H1 (cell line): Measurements from ENCODE around the gene MARK1. TPM values are rescaled to one million over a fixed set of nuclear protein-coding genes. Genes with fewer than 3 reads are reported as not detected.

ENCODE experiments used
- CTCF ChIA-PET: fragments of 300-600 bp; sonication (Branson Sonifier 250); formaldehyde crosslinking; loops from one replicate; lab custom pipeline; 2021; ENCODE audit not compliant: partially characterized antibody; lab: Charles Lee
- POLR2A ChIA-PET: fragments of 300-600 bp; sonication (Branson Sonifier 250); formaldehyde crosslinking; loops from one replicate; lab custom pipeline; 2021; ENCODE audit warnings: inconsistent platforms; ENCODE audit not compliant: partially characterized antibody; lab: Charles Lee
- DNase-seq, 2 experiments: peaks; one replicate each; pipeline versions ENCODE4 v3.0.0 to v3.0.0-alpha.2; 2010 to 2022; ENCODE audit warnings: low spot score in 2 of 2, low read depth in 1 of 2, mixed read lengths in 1 of 2
- FAIRE-seq: peaks from 2 replicates; lab custom pipeline; 2011; peaks lifted over from hg19 to GRCh38; lab: Jason Lieb, UNC
- H2AFZ ChIP-seq: 2 replicates; pipeline ENCODE4 v1.8.1; 2012; ENCODE audit warnings: low read length, inconsistent platforms
- H2AK5ac ChIP-seq: 2 replicates; pipeline ENCODE4 v1.6.1; 2013; ENCODE audit warnings: low read depth, low read length
- H2BK120ac ChIP-seq: replicated peaks from 2 replicates; pipeline ENCODE3; 2013; ENCODE audit warnings: low read depth, low read length, inconsistent platforms
- H2BK12ac ChIP-seq: 2 replicates; pipeline ENCODE4 v1.6.1; 2013; ENCODE audit warnings: low read depth, low read length
- H2BK15ac ChIP-seq: 2 replicates; pipeline ENCODE4 v1.6.1; 2013; ENCODE audit warnings: low read length
- H2BK20ac ChIP-seq: 2 replicates; pipeline ENCODE4 v1.6.1; 2013; ENCODE audit warnings: low read length
- H2BK5ac ChIP-seq: 2 replicates; pipeline ENCODE4 v1.6.1; 2013; ENCODE audit warnings: low read depth, low read length
- H3K14ac ChIP-seq: 2 replicates; pipeline ENCODE4 v1.6.1; 2013; ENCODE audit warnings: inconsistent platforms; ENCODE audit not compliant: insufficient read length
- H3K18ac ChIP-seq: 2 replicates; pipeline ENCODE4 v1.6.1; 2013; ENCODE audit warnings: low read length; ENCODE audit errors: extremely low read depth
- H3K23ac ChIP-seq: 2 replicates; pipeline ENCODE4 v1.6.1; 2013; ENCODE audit warnings: inconsistent platforms; ENCODE audit not compliant: insufficient read length
- H3K23me2 ChIP-seq: 2 replicates; pipeline ENCODE4 v1.6.1; 2013; ENCODE audit warnings: low read depth, low read length
- H3K27ac ChIP-seq: 2 replicates; pipeline ENCODE4 v1.6.1; 2011; ENCODE audit warnings: low read depth, low read length, inconsistent platforms
- H3K27me3 ChIP-seq, 4 experiments: replicated peaks in 1 of 4; 1 replicate in 1 of 4; 2 replicates in 3 of 4; pipeline versions ENCODE4 v1.6.1 to v1.8.1; 2011 to 2013; ENCODE audit warnings: low read length in 3 of 4, mild to moderate bottlenecking in 3 of 4, inconsistent platforms in 2 of 4, mixed read lengths in 2 of 4, moderate library complexity in 1 of 4; ENCODE audit not compliant: control insufficient read depth in 3 of 4, insufficient read depth in 3 of 4; ENCODE audit errors: extremely low read depth in 1 of 4
- H3K36me3 ChIP-seq, 4 experiments: 2 replicates each; pipeline versions ENCODE4 v1.6.1 to v1.8.1; 2011 to 2013; ENCODE audit warnings: mild to moderate bottlenecking in 4 of 4, low read length in 3 of 4, moderate library complexity in 2 of 4, control low read depth in 1 of 4, inconsistent platforms in 1 of 4; ENCODE audit not compliant: insufficient read depth in 4 of 4, control insufficient read depth in 2 of 4
- H3K4ac ChIP-seq: replicated peaks from 2 replicates; pipeline ENCODE3; 2013; ENCODE audit warnings: low read length, low read depth, mixed read lengths, inconsistent platforms; ENCODE audit not compliant: insufficient read length
- H3K4me1 ChIP-seq, 4 experiments: replicated peaks in 1 of 4; 1 replicate in 1 of 4; 2 replicates in 3 of 4; pipeline versions ENCODE4 v1.6.1 to v1.8.1; 2011 to 2013; ENCODE audit warnings: low read length in 3 of 4, inconsistent platforms in 2 of 4, mixed read lengths in 1 of 4; ENCODE audit not compliant: insufficient read depth in 4 of 4, control insufficient read depth in 3 of 4
- H3K4me2 ChIP-seq, 2 experiments: 2 replicates each; pipeline versions ENCODE4 v1.6.1 to v1.8.1; 2011 to 2013; ENCODE audit warnings: low read depth in 2 of 2, low read length in 2 of 2, control low read depth in 1 of 2, inconsistent platforms in 1 of 2, mild to moderate bottlenecking in 1 of 2; ENCODE audit not compliant: insufficient read depth in 1 of 2
- H3K4me3 ChIP-seq, 4 experiments: fragments of 200-600, 300-600 bp in 1 of 4; sonication (generic), shearing (Covaris generic), sonication (Bioruptor Twin) in 1 of 4; 2 replicates each; pipeline versions ENCODE4 v1.5.1 to v1.8.1; 2011 to 2016; ENCODE audit warnings: low read length in 4 of 4, low read depth in 3 of 4, control low read depth in 2 of 4, inconsistent platforms in 2 of 4, mild to moderate bottlenecking in 2 of 4, mixed read lengths in 1 of 4, moderate library complexity in 1 of 4; ENCODE audit not compliant: insufficient read depth in 2 of 4; ENCODE audit errors: extremely low read depth in 1 of 4
- H3K56ac ChIP-seq: replicated peaks from 2 replicates; pipeline ENCODE3; 2013; ENCODE audit warnings: low read depth, mild to moderate bottlenecking, mixed read lengths, low read length, inconsistent platforms; ENCODE audit not compliant: insufficient read length
- H3K79me1 ChIP-seq: 2 replicates; pipeline ENCODE4 v1.6.1; 2013; ENCODE audit warnings: low read depth, low read length, control low read depth
- H3K79me2 ChIP-seq, 2 experiments: 2 replicates each; pipeline versions ENCODE4 v1.6.1 to v1.8.1; 2012 to 2013; ENCODE audit warnings: low read length in 2 of 2, mild to moderate bottlenecking in 2 of 2, inconsistent platforms in 1 of 2; ENCODE audit not compliant: insufficient read depth in 2 of 2, control insufficient read depth in 1 of 2
- H3K9ac ChIP-seq, 4 experiments: replicated peaks in 1 of 4; 1 replicate in 1 of 4; 2 replicates in 3 of 4; pipeline versions ENCODE4 v1.6.1 to v1.8.1; 2011 to 2013; ENCODE audit warnings: low read depth in 3 of 4, low read length in 3 of 4, control low read depth in 2 of 4, mild to moderate bottlenecking in 2 of 4, moderate library complexity in 2 of 4, inconsistent platforms in 1 of 4; ENCODE audit errors: extremely low read depth in 1 of 4
- H3K9me3 ChIP-seq, 2 experiments: 2 replicates each; pipeline versions ENCODE4 v1.6.1 to v1.8.1; 2012 to 2013; ENCODE audit warnings: mild to moderate bottlenecking in 2 of 2, moderate library complexity in 2 of 2, control low read depth in 1 of 2, inconsistent platforms in 1 of 2, low read depth in 1 of 2, low read length in 1 of 2, mixed read lengths in 1 of 2; ENCODE audit not compliant: insufficient read depth in 2 of 2
- H4K20me1 ChIP-seq, 2 experiments: replicated peaks in 1 of 2; 2 replicates each; pipeline versions ENCODE3 to v1.8.1; 2011 to 2013; ENCODE audit warnings: inconsistent platforms in 2 of 2, low read length in 2 of 2, mild to moderate bottlenecking in 1 of 2; ENCODE audit not compliant: insufficient read depth in 2 of 2, control insufficient read depth in 1 of 2
- H4K5ac ChIP-seq: 2 replicates; pipeline ENCODE4 v1.6.1; 2013; ENCODE audit warnings: low read length, low read depth, mixed read lengths, inconsistent platforms; ENCODE audit not compliant: insufficient read length
- H4K8ac ChIP-seq: 2 replicates; pipeline ENCODE4 v1.8.0; 2013; ENCODE audit warnings: mild to moderate bottlenecking, moderate library complexity, low read length, inconsistent platforms; ENCODE audit not compliant: insufficient read depth; ENCODE audit errors: extremely low read depth
- H4K91ac ChIP-seq: replicated peaks from 2 replicates; pipeline ENCODE3; 2013; ENCODE audit warnings: low read length, mixed read lengths, inconsistent platforms; ENCODE audit not compliant: insufficient read length
- CEBPB ChIP-seq: IDR thresholded peaks from 2 replicates; pipeline ENCODE4 v1.6.1; 2012; ENCODE audit warnings: low read depth, low read length
- WGBS, 2 experiments: shearing (Covaris generic) in 1 of 2; methylation state at CpG; one replicate each; pipeline versions ENCODE4 v1.1.6 to v1.1.7; 2013 to 2015; ENCODE audit warnings: low lambda C conversion rate in 2 of 2, mixed read lengths in 2 of 2, inconsistent platforms in 1 of 2, low coverage in 1 of 2, missing lambda C conversion rate in 1 of 2; ENCODE audit not compliant: insufficient replicate concordance in 2 of 2, insufficient coverage in 1 of 2, insufficient read length in 1 of 2; ENCODE audit errors: extremely low coverage in 1 of 2, missing lambda C conversion rate in 1 of 2; 5-methylcytosine and 5-hydroxymethylcytosine counted together
- polyA plus RNA-seq, 7 experiments: library from polyadenylated mRNA; depleted of rRNA in 3 of 7; stranded (reverse) in 5 of 7; unstranded in 2 of 7; fragments of >200 nt in 5 of 7; fragments of 200-250 nt in 2 of 7; gene quantifications; 1 replicate in 5 of 7; 2 replicates in 1 of 7; 4 replicates in 1 of 7; pipeline versions ENCODE4 v1.2.1 to v1.2.3, GENCODE V29; 2011 to 2013; ENCODE audit warnings: missing spikeins in 2 of 7, mixed read lengths in 2 of 7
- total RNA-seq: library from RNA; stranded (reverse); fragmentation: NEBNext Ultra II Directional; extraction: Animal tissue kit (Norgen Biotek cat#: 25700); gene quantifications from 2 replicates; pipeline ENCODE4 v1.2.1, GENCODE V29; 2021
- TF ChIP-seq, protein P1 (sequence below), 3 experiments: IDR thresholded peaks; 1 replicate in 2 of 3; 2 replicates in 1 of 3; pipeline versions ENCODE4 v1.5.1 to v1.6.1; 2011; ENCODE audit warnings: low read length in 3 of 3, mild to moderate bottlenecking in 3 of 3, inconsistent platforms in 2 of 3, low read depth in 1 of 3, moderate library complexity in 1 of 3; ENCODE audit not compliant: insufficient read depth in 1 of 3; ENCODE audit errors: control extremely low read depth in 1 of 3

MARK1 gene
- total and polyA plus RNA-seq, 2 of the 8 experiments (the other 6 are each of a cell fraction or from before 2014, with no cell fraction given) = 5.5 to 20.5 TPM

DNA sequence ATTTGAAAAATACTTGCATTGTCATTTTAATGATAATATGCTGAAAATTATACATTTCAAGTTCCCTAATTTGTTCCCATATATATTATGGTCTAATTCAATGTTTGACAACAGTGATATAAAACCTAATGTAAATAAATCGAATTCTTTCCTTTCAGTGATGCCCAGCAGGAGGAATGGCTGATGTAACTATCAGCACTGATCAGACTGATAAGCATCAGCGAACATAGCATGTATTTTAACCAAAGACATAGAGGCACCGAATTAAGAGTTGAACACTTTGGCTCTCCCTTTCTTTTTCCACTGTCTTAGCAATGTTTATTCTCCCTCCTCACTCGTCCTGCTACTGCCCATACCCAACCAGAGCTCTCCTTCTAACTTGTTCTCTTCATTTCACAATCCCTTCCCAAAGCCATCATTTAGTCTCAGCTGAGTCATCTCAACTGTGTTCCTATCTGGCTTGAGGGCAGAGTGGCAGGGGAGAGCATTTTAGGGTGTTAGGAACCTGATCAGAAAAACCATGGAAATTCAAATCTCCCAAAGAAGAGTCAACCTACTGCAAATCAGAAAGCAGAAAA is 103.4 kb downstream of the MARK1 start:
- H3K79me1 ChIP-seq = no peaks in the 10 kb centered on the region
- H4K5ac ChIP-seq = no peak overlapping the region
- no peaks in the 10 kb centered on the region for H4K20me1 ChIP-seq
- no peak overlapping the region for H3K23ac ChIP-seq
- no peak overlapping the region for H2AFZ ChIP-seq
- H3K36me3 ChIP-seq = peaks cover 0 to 14% (median 1%) of the 10 kb centered on the region in 4 experiments; a peak in 3 of 8 replicates
- no peak for DNase-seq
- H4K91ac ChIP-seq = no peak overlapping the region
- ChIA-PET POLR2A (no interaction called here), CTCF (interaction anchor here (1.3 kb wide), 1 partner anchor 11 kb away, joined by 4 read pairs; no protein-coding TSS in a partner anchor)
- no peak for FAIRE-seq
- peaks cover 0 to 6% (median 0%) of the 10 kb centered on the region in 4 experiments; a peak in 2 of 7 replicates for H3K4me1 ChIP-seq
- H3K14ac ChIP-seq = no peak overlapping the region
- H2AK5ac ChIP-seq = no peak overlapping the region
- peak overlapping the region; percentile 48; the same call in 1 of the 2 replicates for H3K27ac ChIP-seq
- H2BK15ac ChIP-seq = no peak overlapping the region
- no peak overlapping the region for H4K8ac ChIP-seq
- no peaks in the 10 kb centered on the region for H3K9me3 ChIP-seq
- H2BK20ac ChIP-seq = no peak overlapping the region
- 0 out of 2 replicates have a peak, but pooled peaks have one; percentile 3 for TF ChIP-seq CEBPB
- TF ChIP-seq, protein P1, sequence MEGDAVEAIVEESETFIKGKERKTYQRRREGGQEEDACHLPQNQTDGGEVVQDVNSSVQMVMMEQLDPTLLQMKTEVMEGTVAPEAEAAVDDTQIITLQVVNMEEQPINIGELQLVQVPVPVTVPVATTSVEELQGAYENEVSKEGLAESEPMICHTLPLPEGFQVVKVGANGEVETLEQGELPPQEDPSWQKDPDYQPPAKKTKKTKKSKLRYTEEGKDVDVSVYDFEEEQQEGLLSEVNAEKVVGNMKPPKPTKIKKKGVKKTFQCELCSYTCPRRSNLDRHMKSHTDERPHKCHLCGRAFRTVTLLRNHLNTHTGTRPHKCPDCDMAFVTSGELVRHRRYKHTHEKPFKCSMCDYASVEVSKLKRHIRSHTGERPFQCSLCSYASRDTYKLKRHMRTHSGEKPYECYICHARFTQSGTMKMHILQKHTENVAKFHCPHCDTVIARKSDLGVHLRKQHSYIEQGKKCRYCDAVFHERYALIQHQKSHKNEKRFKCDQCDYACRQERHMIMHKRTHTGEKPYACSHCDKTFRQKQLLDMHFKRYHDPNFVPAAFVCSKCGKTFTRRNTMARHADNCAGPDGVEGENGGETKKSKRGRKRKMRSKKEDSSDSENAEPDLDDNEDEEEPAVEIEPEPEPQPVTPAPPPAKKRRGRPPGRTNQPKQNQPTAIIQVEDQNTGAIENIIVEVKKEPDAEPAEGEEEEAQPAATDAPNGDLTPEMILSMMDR (IDR thresholded peaks at IDR 0.05; ENCODE audit: control extremely low read depth in 1 of 3, insufficient read depth in 1 of 3, low read depth in 1 of 3, low read length in 3 of 3) = no peak
- H3K4me2 ChIP-seq = no peak overlapping the region
- H2BK5ac ChIP-seq = no peak overlapping the region
- H3K56ac ChIP-seq = no peak overlapping the region
- H3K4ac ChIP-seq = no peak overlapping the region
- H3K79me2 ChIP-seq = no peaks in the 10 kb centered on the region
- H2BK120ac ChIP-seq = no peak overlapping the region
- no peaks in the 10 kb centered on the region for H3K27me3 ChIP-seq
- no peak overlapping the region for H3K4me3 ChIP-seq
- no peak overlapping the region; the same call in 1 of the 2 replicates for H2BK12ac ChIP-seq
- no peaks in the 10 kb centered on the region for H3K23me2 ChIP-seq
- no peak overlapping the region for H3K9ac ChIP-seq
- H3K18ac ChIP-seq = 0 out of 2 replicates have a peak overlapping the region, but pooled peaks have one; percentile 6
- 82% methylated on average over 4 of the region's 4 CpGs; no CpG with 5 or more reads in 1 of the 2 experiments for WGBS, 2 experiments
